Measurements from ENCODE around the gene PTPN3. TPM values are rescaled to one million over a fixed set of nuclear protein-coding genes. Genes with fewer than 3 reads are reported as not detected.

PTPN3 gene
- total and polyA plus RNA-seq, 2 donors (not counting 1 experiment from before 2014, with no cell fraction given): not detected

GRCh38 chr9:109463924-109464625, 34.0 kb downstream of the PTPN3 start:
- no peaks in the 10 kb centered on the region for H3K4me1 ChIP-seq (ENCODE audit: control insufficient read depth in 2 of 2, insufficient read depth in 2 of 2, low read length in 2 of 2)
- no peak for DNase-seq
- no peak for ATAC-seq (ENCODE audit: low read depth)
- Mint-ChIP-seq H3K27me3 (peaks cover 40% of the 10 kb centered on the region), H3K4me1 (no peaks in the 10 kb centered on the region), H3K27ac (no peak overlapping the region), H3K9me3 (ENCODE audit: insufficient read depth) (no peaks in the 10 kb centered on the region), H3K4me3 (no peak overlapping the region)
- H3K27ac ChIP-seq (ENCODE audit: low read length in 2 of 2): no peak overlapping the region
- ChIA-PET CTCF (interaction anchor here (0.5 to 0.9 kb wide), 2 partner anchors 754 to 922 kb away, joined by 3 to 4 read pairs; no protein-coding TSS in a partner anchor), POLR2A (no interaction called here)
- H3K79me2 ChIP-seq (ENCODE audit: control insufficient read depth, insufficient read depth, low read length): no peaks in the 10 kb centered on the region
- H3K9ac ChIP-seq (ENCODE audit: low read length): no peak overlapping the region
- H3K27me3 ChIP-seq (replicated peaks in 1 of 4; ENCODE audit: control extremely low read depth in 1 of 4, control insufficient read depth in 3 of 4, insufficient read depth in 4 of 4, low read length in 3 of 4): peaks cover 0 to 11% (median 5%) of the 10 kb centered on the region in 4 experiments
- intact Hi-C loops (cut with micrococcal nuclease): no loop called here
- H4K20me1 ChIP-seq (ENCODE audit: control insufficient read depth, insufficient read depth, low read length, poor library complexity, severe bottlenecking): no peaks in the 10 kb centered on the region
- no CpG with 5 or more reads among the region's 7 CpGs for WGBS (ENCODE audit: insufficient coverage)
- H3K4me2 ChIP-seq (replicated peaks; ENCODE audit: low read depth, low read length, poor library complexity, severe bottlenecking): no peak overlapping the region
- TF ChIP-seq CTCF (IDR thresholded peaks at IDR 0.05) (no peak), EZH2 (IDR thresholded peaks at IDR 0.05; ENCODE audit: borderline replicate concordance, insufficient read depth, low read depth, low read length, poor library complexity, severe bottlenecking) (no peak)
- H2AFZ ChIP-seq (ENCODE audit: insufficient read depth, low read depth, low read length, poor library complexity, severe bottlenecking): no peak overlapping the region
- H3K9me3 ChIP-seq (ENCODE audit: control extremely low read depth in 1 of 3, control insufficient read depth in 2 of 3, insufficient read depth in 1 of 3, low read length in 2 of 3): no peaks in the 10 kb centered on the region
- H3K4me3 ChIP-seq (ENCODE audit: control extremely low read depth in 1 of 5, extremely low read depth in 1 of 5, insufficient read depth in 1 of 5, low read depth in 2 of 5, low read length in 4 of 5): no peak overlapping the region
- no peaks in the 10 kb centered on the region for H3K36me3 ChIP-seq (replicated peaks in 1 of 2; ENCODE audit: control extremely low read depth in 1 of 2, control insufficient read depth in 1 of 2, extremely low read depth in 1 of 2, insufficient read depth in 2 of 2, low read length in 1 of 2)

GRCh38 chr9:109460576-109460975, 37.5 kb downstream of the PTPN3 start:
- H3K4me1 Mint-ChIP-seq: no peaks in the 10 kb centered on the region
- Histone ChIP-seq H3K9me3 (ENCODE audit: control extremely low read depth in 1 of 3, control insufficient read depth in 2 of 3, insufficient read depth in 1 of 3, low read length in 2 of 3) (no peaks in the 10 kb centered on the region), H3K4me1 (ENCODE audit: control insufficient read depth in 2 of 2, insufficient read depth in 2 of 2, low read length in 2 of 2) (no peaks in the 10 kb centered on the region), H3K9ac (ENCODE audit: low read length) (no peak overlapping the region), H2AFZ (ENCODE audit: insufficient read depth, low read depth, low read length, poor library complexity, severe bottlenecking) (no peak overlapping the region), H3K4me2 (replicated peaks; ENCODE audit: low read depth, low read length, poor library complexity, severe bottlenecking) (no peak overlapping the region), H4K20me1 (ENCODE audit: control insufficient read depth, insufficient read depth, low read length, poor library complexity, severe bottlenecking) (no peaks in the 10 kb centered on the region), H3K36me3 (replicated peaks in 1 of 2; ENCODE audit: control extremely low read depth in 1 of 2, control insufficient read depth in 1 of 2, extremely low read depth in 1 of 2, insufficient read depth in 2 of 2, low read length in 1 of 2) (no peaks in the 10 kb centered on the region), H3K4me3 (ENCODE audit: control extremely low read depth in 1 of 5, extremely low read depth in 1 of 5, insufficient read depth in 1 of 5, low read depth in 2 of 5, low read length in 4 of 5) (no peak overlapping the region), H3K27ac (ENCODE audit: low read length in 2 of 2) (no peak overlapping the region), H3K27me3 (replicated peaks in 1 of 4; ENCODE audit: control extremely low read depth in 1 of 4, control insufficient read depth in 3 of 4, insufficient read depth in 4 of 4, low read length in 3 of 4) (peaks cover 0 to 8% (median 5%) of the 10 kb centered on the region in 4 experiments), H3K79me2 (ENCODE audit: control insufficient read depth, insufficient read depth, low read length) (no peaks in the 10 kb centered on the region)
- WGBS (ENCODE audit: insufficient coverage): 71% methylated on average over 4 of the region's 6 CpGs
- ChIA-PET POLR2A (no interaction called here), CTCF (interaction anchor here (0.7 to 1.9 kb wide), 2 partner anchors 9 to 216 kb away, joined by 4 to 6 read pairs; no protein-coding TSS in a partner anchor)
- H3K27ac Mint-ChIP-seq: no peak overlapping the region
- peaks cover 40% of the 10 kb centered on the region for H3K27me3 Mint-ChIP-seq
- ATAC-seq (ENCODE audit: low read depth): no peak
- TF ChIP-seq EZH2 (IDR thresholded peaks at IDR 0.05; ENCODE audit: borderline replicate concordance, insufficient read depth, low read depth, low read length, poor library complexity, severe bottlenecking) (no peak), CTCF (IDR thresholded peaks at IDR 0.05) (no peak)
- intact Hi-C loops (cut with micrococcal nuclease): no loop called here
- no peak overlapping the region for H3K4me3 Mint-ChIP-seq
- DNase-seq: no peak
- no peaks in the 10 kb centered on the region for H3K9me3 Mint-ChIP-seq (ENCODE audit: insufficient read depth)

All from B cell (primary cell).